ENCODE results near the gene LOXL1.

LOXL1 gene

DNA sequence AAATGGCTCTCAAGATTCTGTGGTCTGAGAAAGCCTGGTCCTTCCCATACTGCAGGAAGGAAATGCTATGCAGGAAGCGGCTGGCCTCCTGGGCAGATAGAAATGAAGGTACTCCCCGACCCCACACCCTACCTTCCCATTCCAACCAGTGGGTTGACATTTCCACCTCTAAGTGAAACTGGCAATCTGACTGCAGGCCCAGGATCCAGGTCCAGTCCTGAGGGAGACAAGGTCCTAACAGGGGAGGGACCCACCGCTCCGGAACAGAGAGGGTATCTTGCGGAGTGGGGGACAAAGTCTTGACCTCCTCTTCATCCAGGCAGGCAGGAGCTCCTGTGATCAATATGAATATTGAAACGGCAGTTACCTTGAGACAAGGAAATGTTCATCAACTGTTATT, 6.6 kb upstream of the LOXL1 start:
- Histone ChIP-seq H3K4me1 (ENCODE audit: insufficient read depth, low read length) (no peaks in the 10 kb centered on the region), H3K79me2 (ENCODE audit: insufficient read depth, low read length) (no peaks in the 10 kb centered on the region), H3K4me3 (ENCODE audit: low read depth in 1 of 2, low read length in 2 of 2) (no peak overlapping the region), H3K36me3 (ENCODE audit: insufficient read depth, low read length) (no peaks in the 10 kb centered on the region), H2AFZ (ENCODE audit: low read depth, low read length) (no peak overlapping the region), H4K20me1 (ENCODE audit: insufficient read depth, low read length) (no peaks in the 10 kb centered on the region), H3K9ac (ENCODE audit: low read depth, low read length) (no peak overlapping the region), H3K4me2 (ENCODE audit: insufficient read depth, low read length) (no peak overlapping the region), H3K9me3 (ENCODE audit: insufficient read depth, low read length, severe bottlenecking) (no peaks in the 10 kb centered on the region), H3K27ac (ENCODE audit: low read length) (no peak overlapping the region), H3K27me3 (ENCODE audit: insufficient read depth, low read length, poor library complexity) (no peaks in the 10 kb centered on the region)
- no peak for TF ChIP-seq EZH2 (IDR thresholded peaks at IDR 0.05; ENCODE audit: borderline replicate concordance, low read depth, low read length, severe bottlenecking)
- TF ChIP-seq CTCF (IDR thresholded peaks at IDR 0.05; ENCODE audit: borderline replicate concordance, extremely low read depth, low read length, poor library complexity, severe bottlenecking): no peak
- DNase-seq (no peak), ATAC-seq (ENCODE audit: insufficient read depth, low read depth) (no peak)

- ATAC-seq (ENCODE audit: insufficient read depth, low read depth): no peak
- Histone ChIP-seq H3K27ac (ENCODE audit: low read length) (no peak overlapping the region), H3K4me2 (ENCODE audit: insufficient read depth, low read length) (no peak overlapping the region), H3K27me3 (ENCODE audit: insufficient read depth, low read length, poor library complexity) (no peaks in the 10 kb centered on the region), H3K79me2 (ENCODE audit: insufficient read depth, low read length) (no peaks in the 10 kb centered on the region), H3K4me3 (ENCODE audit: low read depth in 1 of 2, low read length in 2 of 2) (no peak overlapping the region), H2AFZ (ENCODE audit: low read depth, low read length) (no peak overlapping the region), H3K36me3 (ENCODE audit: insufficient read depth, low read length) (no peaks in the 10 kb centered on the region), H4K20me1 (ENCODE audit: insufficient read depth, low read length) (no peaks in the 10 kb centered on the region), H3K9ac (ENCODE audit: low read depth, low read length) (no peak overlapping the region), H3K9me3 (ENCODE audit: insufficient read depth, low read length, severe bottlenecking) (no peaks in the 10 kb centered on the region), H3K4me1 (ENCODE audit: insufficient read depth, low read length) (no peaks in the 10 kb centered on the region)
- TF ChIP-seq EZH2 (IDR thresholded peaks at IDR 0.05; ENCODE audit: borderline replicate concordance, low read depth, low read length, severe bottlenecking) (no peak), CTCF (IDR thresholded peaks at IDR 0.05; ENCODE audit: borderline replicate concordance, extremely low read depth, low read length, poor library complexity, severe bottlenecking) (no peak)
- DNase-seq: no peak
Measured at GRCh38 chr15:73921254-73921925, 4.9 kb upstream of the LOXL1 start.

DNA sequence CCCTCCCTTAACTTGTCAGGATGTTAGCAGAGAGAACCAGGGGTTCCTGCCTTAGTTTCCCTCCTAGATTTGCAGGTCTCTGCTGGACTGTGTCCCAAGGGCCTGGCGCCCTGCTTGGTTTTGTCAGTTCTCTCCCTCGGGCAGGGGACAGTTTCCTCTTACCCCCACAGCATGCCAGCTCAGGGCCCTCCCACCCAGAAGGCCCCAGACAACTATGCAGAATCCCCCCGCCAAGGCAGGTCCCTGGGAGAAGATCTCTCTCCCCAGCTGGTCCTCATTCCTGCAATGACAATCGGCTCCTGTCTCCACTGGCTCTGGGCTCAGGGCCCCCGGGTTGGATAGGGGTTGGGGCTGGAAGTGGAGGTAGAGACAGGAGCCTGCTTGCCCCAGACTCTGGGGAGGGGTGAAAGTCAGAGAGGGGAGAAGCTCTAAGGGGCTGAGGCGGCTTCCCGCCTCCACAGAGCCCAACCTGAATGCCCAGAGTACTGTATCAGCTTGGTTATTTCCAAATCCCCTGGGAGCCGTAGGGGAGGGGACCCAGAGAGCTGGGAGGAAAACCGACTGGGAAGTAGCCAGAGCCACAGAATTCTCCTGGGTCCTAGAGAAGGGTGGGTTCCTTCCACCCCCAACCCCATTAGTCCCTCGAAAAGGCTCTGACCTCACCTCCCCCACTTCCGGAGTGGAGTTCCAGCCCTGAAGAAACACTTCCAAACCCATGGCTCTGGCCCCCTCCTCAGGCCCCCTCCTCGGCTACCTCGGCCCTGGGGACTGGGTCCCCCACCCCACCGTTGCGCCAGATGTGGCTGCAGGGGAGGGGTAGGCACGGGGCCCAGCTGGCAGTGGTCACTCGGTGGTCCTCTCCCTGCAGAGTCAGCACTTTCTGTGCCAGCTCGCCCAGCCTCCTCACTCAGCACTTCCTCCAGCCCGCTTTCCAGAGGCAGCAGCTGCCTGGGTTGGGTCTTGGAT, 3.8 kb upstream of the LOXL1 start:
- H3K4me3 ChIP-seq (ENCODE audit: low read depth in 1 of 2, low read length in 2 of 2): no peak overlapping the region
- no peaks in the 10 kb centered on the region for H3K36me3 ChIP-seq (ENCODE audit: insufficient read depth, low read length)
- no peaks in the 10 kb centered on the region for H3K4me1 ChIP-seq (ENCODE audit: insufficient read depth, low read length)
- no peak for TF ChIP-seq CTCF (IDR thresholded peaks at IDR 0.05; ENCODE audit: borderline replicate concordance, extremely low read depth, low read length, poor library complexity, severe bottlenecking)
- no peak for TF ChIP-seq EZH2 (IDR thresholded peaks at IDR 0.05; ENCODE audit: borderline replicate concordance, low read depth, low read length, severe bottlenecking)
- H3K4me2 ChIP-seq (ENCODE audit: insufficient read depth, low read length): no peak overlapping the region
- H3K27me3 ChIP-seq (ENCODE audit: insufficient read depth, low read length, poor library complexity): no peaks in the 10 kb centered on the region
- DNase-seq: no peak
- no peaks in the 10 kb centered on the region for H3K9me3 ChIP-seq (ENCODE audit: insufficient read depth, low read length, severe bottlenecking)
- no peak overlapping the region for H3K27ac ChIP-seq (ENCODE audit: low read length)
- no peak overlapping the region for H3K9ac ChIP-seq (ENCODE audit: low read depth, low read length)
- no peak overlapping the region for H2AFZ ChIP-seq (ENCODE audit: low read depth, low read length)
- H4K20me1 ChIP-seq (ENCODE audit: insufficient read depth, low read length): no peaks in the 10 kb centered on the region
- H3K79me2 ChIP-seq (ENCODE audit: insufficient read depth, low read length): no peaks in the 10 kb centered on the region
- no peak for ATAC-seq (ENCODE audit: insufficient read depth, low read depth)
